Gastrocnemius medialis (tissue), 4 donors: ENCODE measurements around the gene NINJ2.

ENCODE experiments used
- POLR2A ChIP-seq, 2 donors: fragments of 450-650 bp; IDR thresholded peaks; one replicate each; pipeline ENCODE4 v1.6.1; 2017; ENCODE audit warnings: antibody characterized with exemption in 2 of 2, mild to moderate bottlenecking in 2 of 2, moderate library complexity in 2 of 2
- TF ChIP-seq, protein P1 (sequence below), 5 experiments: fragments of 450-650 bp in 3 of 5; fragments of 200-600 bp in 2 of 5; sonication (generic) in 2 of 5; IDR thresholded peaks in 4 of 5; conservative IDR thresholded peaks in 1 of 5; 1 replicate in 4 of 5; 2 replicates in 1 of 5; pipeline ENCODE4 v1.5.1; 2016 to 2019; ENCODE audit warnings: antibody characterized with exemption in 5 of 5, mild to moderate bottlenecking in 3 of 5, moderate library complexity in 3 of 5

DNA sequence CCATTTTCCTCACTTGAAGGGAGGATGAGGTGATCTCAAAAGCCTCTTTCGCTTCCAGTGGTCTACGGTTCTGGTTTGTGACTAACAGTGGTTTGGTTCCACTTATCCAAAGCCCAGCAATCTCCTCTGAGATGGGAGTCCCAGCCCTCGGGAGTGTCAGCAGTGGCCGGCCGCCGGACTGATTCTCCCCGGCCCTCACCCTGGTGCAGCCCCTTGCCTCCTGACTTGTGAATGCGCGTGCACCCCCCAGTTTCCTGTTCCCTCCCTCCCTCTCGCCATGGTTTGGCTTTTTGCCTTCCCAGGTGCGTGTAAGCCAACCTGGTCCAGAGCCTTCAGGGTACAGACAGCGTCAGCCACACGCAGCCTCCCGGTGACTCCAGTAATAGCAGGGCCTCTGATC is 129.0 kb downstream of the NINJ2 start:
- TF ChIP-seq, protein P1, sequence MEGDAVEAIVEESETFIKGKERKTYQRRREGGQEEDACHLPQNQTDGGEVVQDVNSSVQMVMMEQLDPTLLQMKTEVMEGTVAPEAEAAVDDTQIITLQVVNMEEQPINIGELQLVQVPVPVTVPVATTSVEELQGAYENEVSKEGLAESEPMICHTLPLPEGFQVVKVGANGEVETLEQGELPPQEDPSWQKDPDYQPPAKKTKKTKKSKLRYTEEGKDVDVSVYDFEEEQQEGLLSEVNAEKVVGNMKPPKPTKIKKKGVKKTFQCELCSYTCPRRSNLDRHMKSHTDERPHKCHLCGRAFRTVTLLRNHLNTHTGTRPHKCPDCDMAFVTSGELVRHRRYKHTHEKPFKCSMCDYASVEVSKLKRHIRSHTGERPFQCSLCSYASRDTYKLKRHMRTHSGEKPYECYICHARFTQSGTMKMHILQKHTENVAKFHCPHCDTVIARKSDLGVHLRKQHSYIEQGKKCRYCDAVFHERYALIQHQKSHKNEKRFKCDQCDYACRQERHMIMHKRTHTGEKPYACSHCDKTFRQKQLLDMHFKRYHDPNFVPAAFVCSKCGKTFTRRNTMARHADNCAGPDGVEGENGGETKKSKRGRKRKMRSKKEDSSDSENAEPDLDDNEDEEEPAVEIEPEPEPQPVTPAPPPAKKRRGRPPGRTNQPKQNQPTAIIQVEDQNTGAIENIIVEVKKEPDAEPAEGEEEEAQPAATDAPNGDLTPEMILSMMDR (IDR thresholded peaks at IDR 0.05 in 4 of 5, conservative IDR thresholded peaks at IDR 0.05 in 1 of 5), result no peak
- TF ChIP-seq POLR2A (IDR thresholded peaks at IDR 0.05), result no peak
